Smooth muscle cell (in vitro differentiated cells): Measurements from ENCODE around the gene NASP. TPM values are rescaled to one million over a fixed set of nuclear protein-coding genes. Genes with fewer than 3 reads are reported as not detected.

Experiments used
- DNase-seq: peaks from one replicate; lab custom pipeline; 2025; ENCODE audit not compliant: unreplicated experiment; lab: John Stamatoyannopoulos, UW
- H2AFZ ChIP-seq: fragments of 200-600 bp; sonication (generic); 2 replicates; pipeline ENCODE4 v1.6.0; 2016; ENCODE audit warnings: antibody characterized with exemption, low read depth, mild to moderate bottlenecking
- H3F3A ChIP-seq: fragments of 200-600 bp; sonication (generic); 2 replicates; pipeline ENCODE4 v1.6.0; 2017; ENCODE audit warnings: antibody characterized with exemption, low read depth
- H3K27ac ChIP-seq: fragments of 200-600 bp; sonication (generic); 2 replicates; pipeline ENCODE4 v1.5.1; 2016; ENCODE audit warnings: low read depth, mild to moderate bottlenecking
- H3K27me3 ChIP-seq: fragments of 200-600 bp; sonication (generic); 2 replicates; pipeline ENCODE4 v1.6.1; 2016; ENCODE audit warnings: low read depth, mild to moderate bottlenecking
- H3K36me3 ChIP-seq: fragments of 200-600 bp; sonication (generic); 2 replicates; pipeline ENCODE4 v1.5.1; 2016; ENCODE audit warnings: low read depth
- H3K4me1 ChIP-seq: fragments of 200-600 bp; sonication (generic); 2 replicates; pipeline ENCODE4 v1.5.1; 2016; ENCODE audit warnings: low read depth
- H3K4me2 ChIP-seq: fragments of 200-600 bp; sonication (generic); 2 replicates; pipeline ENCODE4 v1.6.0; 2016; ENCODE audit warnings: mild to moderate bottlenecking
- H3K4me3 ChIP-seq: fragments of 200-600 bp; sonication (generic); 2 replicates; pipeline ENCODE4 v1.5.1; 2016; ENCODE audit warnings: mild to moderate bottlenecking
- H3K79me2 ChIP-seq: fragments of 200-600 bp; sonication (generic); 2 replicates; pipeline ENCODE4 v1.6.0; 2016; ENCODE audit warnings: low read depth, mild to moderate bottlenecking
- H3K9ac ChIP-seq: fragments of 200-600 bp; sonication (generic); 2 replicates; pipeline ENCODE4 v1.6.0; 2016; ENCODE audit warnings: low read depth
- H3K9me3 ChIP-seq: fragments of 200-600 bp; sonication (generic); replicated peaks from 2 replicates; pipeline ENCODE4 v1.5.1; 2016; ENCODE audit warnings: low read depth
- H4K20me1 ChIP-seq: fragments of 200-600 bp; sonication (generic); 2 replicates; pipeline ENCODE4 v1.6.0; 2016; ENCODE audit warnings: low read depth
- WGBS: methylation state at CpG from one replicate; pipeline ENCODE4 v1.1.7; 2016; ENCODE audit warnings: low lambda C conversion rate; 5-methylcytosine and 5-hydroxymethylcytosine counted together
- polyA plus RNA-seq: library from polyadenylated mRNA; unstranded; fragments of >200 nt; fragmentation: Nextera tagmentation; extraction: Ambion mirVana; gene quantifications from 2 replicates; pipeline ENCODE4 v1.2.1, GENCODE V29; 2016
- small RNA-seq: library from RNA; depleted of rRNA; stranded (forward); fragments of <200 nt; gene quantifications from one replicate; pipeline ENCODE3, GENCODE V24; 2014
- total RNA-seq: library from RNA; depleted of rRNA; stranded (reverse); fragments of >200 nt; gene quantifications from 2 replicates; pipeline ENCODE4 v1.2.3, GENCODE V29; 2014
- TF ChIP-seq, protein P1 (sequence below): fragments of 200-600 bp; sonication (generic); IDR thresholded peaks from 2 replicates; pipeline ENCODE4 v1.5.1; 2017; ENCODE audit warnings: borderline replicate concordance, mild to moderate bottlenecking, antibody characterized with exemption; ENCODE audit not compliant: insufficient read depth, poor library complexity, severe bottlenecking

Gene NASP
- total and polyA plus RNA-seq, 2 experiments from 2014 or later, result 44.9 to 83.0 TPM

DNA sequence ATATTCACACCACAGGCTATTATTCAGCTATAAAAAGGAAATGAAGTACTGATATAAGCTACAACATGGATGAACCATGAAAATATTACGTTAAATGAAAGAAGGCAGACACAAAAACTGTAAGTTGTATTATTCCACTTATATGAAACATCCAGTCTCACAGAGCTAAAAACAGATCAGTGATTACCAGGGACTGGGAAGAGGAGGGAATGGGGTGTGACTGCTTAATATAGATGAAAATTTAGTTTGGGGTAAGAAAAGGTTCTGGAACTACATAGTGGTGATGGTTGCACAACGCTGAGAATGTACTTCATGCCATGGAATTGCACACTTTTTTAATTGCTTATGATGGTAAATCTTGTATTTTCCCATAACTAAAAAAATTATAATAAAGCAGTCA, 83.0 kb downstream of the NASP start:
- Histone ChIP-seq H4K20me1 (peaks cover 99% of the 10 kb centered on the region), H3K27me3 (no peaks in the 10 kb centered on the region), H3K9ac (no peak overlapping the region), H3F3A (no peaks in the 10 kb centered on the region), H3K4me1 (no peaks in the 10 kb centered on the region), H3K36me3 (no peaks in the 10 kb centered on the region), H3K9me3 (no peaks in the 10 kb centered on the region), H3K4me3 (no peak overlapping the region), H3K27ac (no peak overlapping the region), H3K4me2 (no peak overlapping the region), H3K79me2 (peaks cover 98% of the 10 kb centered on the region), H2AFZ (no peak overlapping the region)
- TF ChIP-seq, protein P1, sequence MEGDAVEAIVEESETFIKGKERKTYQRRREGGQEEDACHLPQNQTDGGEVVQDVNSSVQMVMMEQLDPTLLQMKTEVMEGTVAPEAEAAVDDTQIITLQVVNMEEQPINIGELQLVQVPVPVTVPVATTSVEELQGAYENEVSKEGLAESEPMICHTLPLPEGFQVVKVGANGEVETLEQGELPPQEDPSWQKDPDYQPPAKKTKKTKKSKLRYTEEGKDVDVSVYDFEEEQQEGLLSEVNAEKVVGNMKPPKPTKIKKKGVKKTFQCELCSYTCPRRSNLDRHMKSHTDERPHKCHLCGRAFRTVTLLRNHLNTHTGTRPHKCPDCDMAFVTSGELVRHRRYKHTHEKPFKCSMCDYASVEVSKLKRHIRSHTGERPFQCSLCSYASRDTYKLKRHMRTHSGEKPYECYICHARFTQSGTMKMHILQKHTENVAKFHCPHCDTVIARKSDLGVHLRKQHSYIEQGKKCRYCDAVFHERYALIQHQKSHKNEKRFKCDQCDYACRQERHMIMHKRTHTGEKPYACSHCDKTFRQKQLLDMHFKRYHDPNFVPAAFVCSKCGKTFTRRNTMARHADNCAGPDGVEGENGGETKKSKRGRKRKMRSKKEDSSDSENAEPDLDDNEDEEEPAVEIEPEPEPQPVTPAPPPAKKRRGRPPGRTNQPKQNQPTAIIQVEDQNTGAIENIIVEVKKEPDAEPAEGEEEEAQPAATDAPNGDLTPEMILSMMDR, result no peak
- WGBS, result 95% methylated on average over 2 of the region's 2 CpGs
- DNase-seq, result no peak

- 91% methylated on average over 8 of the region's 8 CpGs for WGBS
- H4K20me1 ChIP-seq, result peaks cover 99% of the 10 kb centered on the region
Measured at GRCh38 chr1:45667321-45668111, 83.7 kb downstream of the NASP start.

More at GRCh38 chr1:45667321-45668111, 83.7 kb downstream of the NASP start:
- no peak overlapping the region for H3K27ac ChIP-seq
- H3K4me1 ChIP-seq, result no peaks in the 10 kb centered on the region
- H3F3A ChIP-seq, result no peaks in the 10 kb centered on the region
- peaks cover 98% of the 10 kb centered on the region for H3K79me2 ChIP-seq
- H3K9me3 ChIP-seq, result no peaks in the 10 kb centered on the region
- H3K27me3 ChIP-seq, result no peaks in the 10 kb centered on the region
- DNase-seq, result no peak
- no peaks in the 10 kb centered on the region for H3K36me3 ChIP-seq
- H2AFZ ChIP-seq, result no peak overlapping the region
- TF ChIP-seq, protein P1, result no peak
- H3K9ac ChIP-seq, result no peak overlapping the region
- H3K4me3 ChIP-seq, result no peak overlapping the region
- H3K4me2 ChIP-seq, result no peak overlapping the region

Small RNA genes within 50 kb of the gene (small RNA-seq; reads per million reads assigned to genes)
- gene AL355480.1 (not detected), gene AL355480.2 (not detected), gene AL355480.3 (not detected), gene AL355480.4 (not detected)

Other genes starting within 250 kb of the NASP start
- 3.2 and 3.3 TPM in 2 replicates for gene TOE1, start 243.9 kb upstream of the NASP start, total RNA-seq
- gene TOE1, start 243.9 kb upstream of the NASP start, polyA plus RNA-seq, result 2.8 and 3.3 TPM in 2 replicates
- 12.1 and 13.5 TPM in 2 replicates for gene MUTYH, start 243.6 kb upstream of the NASP start, total RNA-seq
- 16.5 and 17.4 TPM in 2 replicates for gene MUTYH, start 243.6 kb upstream of the NASP start, polyA plus RNA-seq
- 3.4 and 4.3 TPM in 2 replicates for gene TESK2, start 92.9 kb upstream of the NASP start, total RNA-seq
- 1.3 and 2.3 TPM in 2 replicates for gene TESK2, start 92.9 kb upstream of the NASP start, polyA plus RNA-seq
- 0.18 and 2.4 TPM in 2 replicates for gene CCDC163, start 84.0 kb upstream of the NASP start, total RNA-seq
- 1.3 and 2.1 TPM in 2 replicates for gene CCDC163, start 84.0 kb upstream of the NASP start, polyA plus RNA-seq
- gene MMACHC, start 83.7 kb upstream of the NASP start, total RNA-seq, result 2.5 and 3.0 TPM in 2 replicates
- gene MMACHC, start 83.7 kb upstream of the NASP start, polyA plus RNA-seq, result 1.3 and 1.8 TPM in 2 replicates
- 299 and 303 TPM in 2 replicates for gene PRDX1, start 62.2 kb upstream of the NASP start, total RNA-seq
- gene PRDX1, start 62.2 kb upstream of the NASP start, polyA plus RNA-seq, result 369 and 409 TPM in 2 replicates
- 64.1 and 91.4 TPM in 2 replicates for gene AKR1A1, start 33.2 kb upstream of the NASP start, total RNA-seq
- 135 and 148 TPM in 2 replicates for gene AKR1A1, start 33.2 kb upstream of the NASP start, polyA plus RNA-seq
- 0.81 and 2.5 TPM in 2 replicates for gene CCDC17, start 40.0 kb downstream of the NASP start, total RNA-seq
- gene CCDC17, start 40.0 kb downstream of the NASP start, polyA plus RNA-seq, result 0.64 and 1.6 TPM in 2 replicates
- gene GPBP1L1, start 102.5 kb downstream of the NASP start, total RNA-seq, result 93.2 and 110 TPM in 2 replicates
- 51.9 and 52.6 TPM in 2 replicates for gene GPBP1L1, start 102.5 kb downstream of the NASP start, polyA plus RNA-seq
- 19.4 and 23.3 TPM in 2 replicates for gene TMEM69, start 104.1 kb downstream of the NASP start, total RNA-seq
- 16.7 and 26.8 TPM in 2 replicates for gene TMEM69, start 104.1 kb downstream of the NASP start, polyA plus RNA-seq
- gene IPP, start 166.6 kb downstream of the NASP start, total RNA-seq, result 9.9 and 14.2 TPM in 2 replicates
- gene IPP, start 166.6 kb downstream of the NASP start, polyA plus RNA-seq, result 12.9 and 14.8 TPM in 2 replicates
- gene MAST2, start 219.6 kb downstream of the NASP start, total RNA-seq, result 18.4 and 21.5 TPM in 2 replicates
- gene MAST2, start 219.6 kb downstream of the NASP start, polyA plus RNA-seq, result 26.2 and 34.8 TPM in 2 replicates